CD4-positive, alpha-beta T cell (primary cell): Measurements from ENCODE around the gene MAP7D1. TPM values are rescaled to one million over a fixed set of nuclear protein-coding genes. Genes with fewer than 3 reads are reported as not detected.

ENCODE experiments used
- ATAC-seq: fragments of 200-7000 bp; cut with Tn5 transposase; one replicate; pipeline ENCODE4 v1.10.0; 2022; ENCODE audit warnings: mild to moderate bottlenecking; ENCODE audit not compliant: poor library complexity
- CTCF ChIA-PET: fragments of 350-600 bp; sonication (Branson Sonifier 250); formaldehyde crosslinking; loops from one replicate; lab custom pipeline; 2021; ENCODE audit warnings: antibody characterized with exemption, inconsistent platforms; lab: Charles Lee
- POLR2A ChIA-PET: fragments of 350-600 bp; sonication (Branson Sonifier 250); formaldehyde crosslinking; loops from one replicate; lab custom pipeline; 2021; ENCODE audit warnings: antibody characterized with exemption, inconsistent platforms; lab: Charles Lee
- DNase-seq, 14 experiments: peaks; one replicate each; pipeline ENCODE4 v3.0.0-alpha.2; 2013 to 2020; ENCODE audit warnings: mixed read lengths in 2 of 14
- H3K27ac ChIP-seq, 2 donors: one replicate each; pipeline versions ENCODE4 v1.5.1 to v1.7.0; 2013; ENCODE audit warnings: low read length in 2 of 2, low read depth in 1 of 2, mild to moderate bottlenecking in 1 of 2
- H3K27me3 ChIP-seq, 2 experiments: 1 replicate in 1 of 2; 2 replicates in 1 of 2; pipeline versions ENCODE4 v1.6.1 to v1.7.0; 2013; ENCODE audit warnings: low read length in 2 of 2, control low read depth in 1 of 2, mild to moderate bottlenecking in 1 of 2, moderate library complexity in 1 of 2; ENCODE audit not compliant: insufficient read depth in 2 of 2, control insufficient read depth in 1 of 2
- H3K36me3 ChIP-seq: one replicate; pipeline ENCODE4 v1.6.1; 2013; ENCODE audit warnings: low read length, control low read depth; ENCODE audit not compliant: insufficient read depth
- H3K4me1 ChIP-seq: one replicate; pipeline ENCODE4 v1.6.1; 2013; ENCODE audit warnings: low read length, control low read depth; ENCODE audit not compliant: insufficient read depth
- H3K4me3 ChIP-seq: one replicate; pipeline ENCODE4 v1.5.1; 2013; ENCODE audit warnings: mild to moderate bottlenecking, low read length, moderate library complexity
- H3K9me3 ChIP-seq, 2 experiments: 1 replicate in 1 of 2; 2 replicates in 1 of 2; pipeline versions ENCODE4 v1.6.1 to v1.7.0; 2013; ENCODE audit warnings: low read length in 2 of 2, mild to moderate bottlenecking in 2 of 2, control low read depth in 1 of 2, moderate library complexity in 1 of 2; ENCODE audit not compliant: control insufficient read depth in 1 of 2, insufficient read depth in 1 of 2
- H3K27ac Mint-ChIP-seq: one replicate; pipeline ENCODE4 v1.8.0; 2020; ENCODE audit warnings: mixed read lengths
- H3K27me3 Mint-ChIP-seq: one replicate; pipeline ENCODE4 v1.8.0; 2021; ENCODE audit warnings: mixed read lengths
- H3K36me3 Mint-ChIP-seq: one replicate; pipeline ENCODE4 v1.8.0; 2021; ENCODE audit warnings: low read depth, mixed read lengths
- H3K4me1 Mint-ChIP-seq: one replicate; pipeline ENCODE4 v1.8.0; 2021; ENCODE audit warnings: low read depth, mixed read lengths
- H3K4me3 Mint-ChIP-seq: one replicate; pipeline ENCODE4 v1.8.0; 2020; ENCODE audit warnings: mild to moderate bottlenecking, mixed read lengths
- H3K9me3 Mint-ChIP-seq: one replicate; pipeline ENCODE4 v1.8.0; 2020; ENCODE audit warnings: mixed read lengths
- intact Hi-C, 2 experiments: fragments of 100-400 bp; cut with DNase I in 1 of 2; cut with micrococcal nuclease in 1 of 2; formaldehyde crosslinking; loops; one replicate each; pipeline versions ENCODE4 v1.15.1 to v1.9.0; 2023 to 2025; cut with DNase I, micrococcal nuclease
- total RNA-seq, 174 experiments: library from RNA in 2 of 174; stranded (reverse) in 2 of 174; gene quantifications; one replicate each; pipeline ENCODE4 v1.2.3 and lab custom pipeline; 2021 to 2026
- TF ChIP-seq, protein P1 (sequence below): fragments of 200-600 bp; IDR thresholded peaks from one replicate; pipeline ENCODE4 v1.8.0; 2022; ENCODE audit warnings: antibody characterized with exemption, mild to moderate bottlenecking

Gene MAP7D1
- total RNA-seq, 2 experiments from 2014 or later: 156 to 163 TPM

GRCh38 chr1:36178471-36179219 lies 22.7 kb downstream of the MAP7D1 start:
- DNase-seq: no peak
- Mint-ChIP-seq H3K27me3 (no peaks in the 10 kb centered on the region), H3K36me3 (peaks cover 69% of the 10 kb centered on the region), H3K4me3 (no peak overlapping the region), H3K27ac (no peak overlapping the region), H3K9me3 (no peaks in the 10 kb centered on the region), H3K4me1 (peaks cover 4% of the 10 kb centered on the region)
- Histone ChIP-seq H3K9me3 (no peaks in the 10 kb centered on the region), H3K4me1 (peaks cover 4% of the 10 kb centered on the region), H3K27me3 (no peaks in the 10 kb centered on the region), H3K36me3 (peaks cover 73% of the 10 kb centered on the region), H3K4me3 (no peak overlapping the region), H3K27ac (no peak overlapping the region)
- intact Hi-C loops: no loop called here
- POLR2A ChIA-PET: interaction anchor here (1.4 kb wide), 1 partner anchor 29 kb away, joined by 3 read pairs; the partner anchor contains the start of gene TRAPPC3
- ATAC-seq: no peak
- CTCF ChIA-PET: no interaction called here
- TF ChIP-seq, protein P1, sequence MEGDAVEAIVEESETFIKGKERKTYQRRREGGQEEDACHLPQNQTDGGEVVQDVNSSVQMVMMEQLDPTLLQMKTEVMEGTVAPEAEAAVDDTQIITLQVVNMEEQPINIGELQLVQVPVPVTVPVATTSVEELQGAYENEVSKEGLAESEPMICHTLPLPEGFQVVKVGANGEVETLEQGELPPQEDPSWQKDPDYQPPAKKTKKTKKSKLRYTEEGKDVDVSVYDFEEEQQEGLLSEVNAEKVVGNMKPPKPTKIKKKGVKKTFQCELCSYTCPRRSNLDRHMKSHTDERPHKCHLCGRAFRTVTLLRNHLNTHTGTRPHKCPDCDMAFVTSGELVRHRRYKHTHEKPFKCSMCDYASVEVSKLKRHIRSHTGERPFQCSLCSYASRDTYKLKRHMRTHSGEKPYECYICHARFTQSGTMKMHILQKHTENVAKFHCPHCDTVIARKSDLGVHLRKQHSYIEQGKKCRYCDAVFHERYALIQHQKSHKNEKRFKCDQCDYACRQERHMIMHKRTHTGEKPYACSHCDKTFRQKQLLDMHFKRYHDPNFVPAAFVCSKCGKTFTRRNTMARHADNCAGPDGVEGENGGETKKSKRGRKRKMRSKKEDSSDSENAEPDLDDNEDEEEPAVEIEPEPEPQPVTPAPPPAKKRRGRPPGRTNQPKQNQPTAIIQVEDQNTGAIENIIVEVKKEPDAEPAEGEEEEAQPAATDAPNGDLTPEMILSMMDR: no peak

GRCh38 chr1:36179220-36179600 lies 23.2 kb downstream of the MAP7D1 start:
- no peak for ATAC-seq
- H3K27ac ChIP-seq: no peak overlapping the region
- H3K36me3 ChIP-seq: peaks cover 67% of the 10 kb centered on the region
- no peaks in the 10 kb centered on the region for H3K27me3 ChIP-seq
- intact Hi-C loops: no loop called here
- ChIA-PET CTCF (no interaction called here), POLR2A (interaction anchor here (1.4 kb wide), 1 partner anchor 30 kb away, joined by 3 read pairs; the partner anchor contains the start of gene TRAPPC3)
- H3K4me3 ChIP-seq: no peak overlapping the region
- peaks cover 4% of the 10 kb centered on the region for H3K4me1 ChIP-seq
- Mint-ChIP-seq H3K27me3 (no peaks in the 10 kb centered on the region), H3K4me1 (no peaks in the 10 kb centered on the region), H3K27ac (no peak overlapping the region), H3K9me3 (no peaks in the 10 kb centered on the region), H3K4me3 (no peak overlapping the region), H3K36me3 (peaks cover 63% of the 10 kb centered on the region)
- DNase-seq: no peak
- no peaks in the 10 kb centered on the region for H3K9me3 ChIP-seq
- TF ChIP-seq, protein P1: no peak

GRCh38 chr1:36182734-36183133 lies 26.8 kb downstream of the MAP7D1 start:
- Mint-ChIP-seq H3K36me3 (peaks cover 36% of the 10 kb centered on the region), H3K4me1 (peaks cover 5% of the 10 kb centered on the region), H3K4me3 (no peak overlapping the region), H3K27me3 (no peaks in the 10 kb centered on the region), H3K27ac (peak overlapping the region; percentile 0), H3K9me3 (no peaks in the 10 kb centered on the region)
- ChIA-PET POLR2A (interaction anchor here (0.6 to 2.1 kb wide), 8 partner anchors 10 to 168 kb away, joined by 3 to 19 read pairs (median 4); partner anchors contain the start of genes THRAP3 and TRAPPC3), CTCF (interaction anchor here (1.2 to 2.1 kb wide), 2 partner anchors 20 to 33 kb away, joined by 3 to 13 read pairs; partner anchors contain the start of gene TRAPPC3)
- no peak overlapping the region for H3K27ac ChIP-seq
- no peaks in the 10 kb centered on the region for H3K9me3 ChIP-seq
- intact Hi-C loops: no loop called here
- TF ChIP-seq, protein P1: no peak
- DNase-seq: no peak
- ATAC-seq: no peak
- H3K27me3 ChIP-seq: no peaks in the 10 kb centered on the region
- H3K4me1 ChIP-seq: peaks cover 2% of the 10 kb centered on the region
- H3K4me3 ChIP-seq: no peak overlapping the region
- H3K36me3 ChIP-seq: peaks cover 34% of the 10 kb centered on the region
